ENCODE results near the gene CTDP1.

The CTDP1 gene

DNA sequence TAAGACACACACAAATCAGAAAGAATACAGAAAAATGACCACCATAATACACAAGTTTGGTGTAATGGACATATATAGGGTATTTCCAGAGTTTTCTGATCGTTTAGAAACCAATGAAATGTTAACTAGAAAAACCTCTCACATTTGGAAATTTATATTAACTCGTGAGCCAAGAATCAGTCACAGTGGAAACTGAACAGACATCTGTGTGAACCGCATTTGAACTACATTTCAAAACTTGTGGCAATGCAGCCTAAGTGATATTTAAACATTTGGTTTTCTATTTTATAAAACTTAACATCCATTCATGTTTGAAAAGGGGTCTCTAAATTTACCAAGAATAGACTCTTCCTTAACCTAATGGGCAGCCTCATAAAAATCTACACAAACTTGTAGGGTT is 89.1 kb downstream of the CTDP1 start:
- in situ Hi-C loops (cut with MboI; ENCODE audit: low pct_unique_long_range_greater_than_20kb, low sequenced_read_pairs) = no loop called here
- DNase-seq = no peak

DNA sequence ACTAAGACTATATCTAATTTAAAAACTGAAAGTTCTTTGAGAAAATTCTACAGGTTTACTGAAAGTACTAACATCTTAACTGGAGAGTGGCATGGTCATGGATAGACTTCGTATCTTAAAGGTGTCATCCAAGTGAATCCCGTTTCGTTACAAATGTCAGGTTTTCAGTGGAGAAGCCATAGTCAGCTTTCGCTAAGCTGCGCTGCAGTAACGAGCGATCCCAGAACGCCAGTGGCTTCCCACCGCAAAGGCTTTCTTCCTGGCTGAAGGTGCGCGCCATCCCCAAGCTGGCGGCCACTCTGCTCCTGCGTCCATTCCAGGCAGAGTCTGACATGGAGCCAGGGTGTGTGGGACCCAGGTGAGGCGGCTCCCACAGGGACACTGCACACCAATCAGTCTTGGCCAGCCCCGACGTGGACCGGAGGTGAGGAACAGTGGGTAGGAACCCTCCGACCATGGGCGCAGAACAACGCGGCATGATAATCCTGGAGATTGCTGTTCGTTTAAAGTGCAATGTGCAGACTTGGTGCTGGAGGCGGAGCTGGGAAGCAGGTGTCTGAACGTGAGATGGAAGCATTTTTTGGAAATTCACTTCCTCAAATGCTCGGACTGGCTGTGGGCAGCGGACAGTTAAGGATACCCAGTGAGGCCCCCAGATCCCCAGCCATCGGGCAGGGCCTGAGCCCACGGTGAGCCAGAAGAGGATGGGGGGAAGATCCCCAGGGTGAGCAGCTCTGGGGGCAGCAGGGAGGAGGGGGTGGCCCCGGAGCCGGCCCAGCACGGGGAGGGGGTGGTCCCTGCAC is 90.3 kb downstream of the CTDP1 start:
- in situ Hi-C loops (cut with MboI; ENCODE audit: low pct_unique_long_range_greater_than_20kb, low sequenced_read_pairs) = no loop called here
- no peak for DNase-seq

DNA sequence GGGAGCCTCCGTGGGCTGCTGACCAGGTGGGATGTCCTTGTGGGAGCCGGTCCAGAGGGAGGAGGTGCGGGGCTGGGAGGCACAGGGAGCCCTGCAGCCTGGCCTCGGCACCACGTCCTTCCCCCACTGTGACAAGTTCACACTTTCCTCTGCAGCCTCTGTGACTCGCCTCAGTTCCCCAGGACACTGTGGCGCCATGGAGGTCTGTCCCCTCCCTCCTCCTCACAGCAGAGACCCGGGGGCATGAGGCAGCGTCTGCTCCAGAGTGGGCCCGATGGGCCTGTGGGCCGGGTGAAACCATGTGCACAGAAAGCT is 90.9 kb downstream of the CTDP1 start:
- in situ Hi-C loops (cut with MboI; ENCODE audit: low pct_unique_long_range_greater_than_20kb, low sequenced_read_pairs) = no loop called here
- no peak for DNase-seq

DNA sequence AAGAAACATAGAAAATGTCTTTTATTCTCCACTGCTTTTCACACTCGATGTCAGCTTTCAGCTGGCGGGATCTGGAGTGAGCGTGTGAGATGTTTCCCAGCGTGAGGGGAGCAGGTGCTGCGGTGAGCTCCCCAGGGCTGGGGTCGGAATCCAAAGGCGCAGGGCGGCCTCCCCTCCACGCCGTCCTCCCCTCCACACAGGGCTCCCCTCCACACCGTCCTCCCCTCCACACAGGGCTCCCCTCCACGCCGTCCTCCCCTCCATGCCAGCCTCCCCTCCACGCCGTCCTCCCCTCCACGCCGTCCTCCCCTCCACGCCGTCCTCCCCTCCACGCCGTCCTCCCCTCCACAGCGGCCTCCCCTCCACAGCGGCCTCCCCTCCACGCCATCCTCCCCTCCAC is 91.2 kb downstream of the CTDP1 start:
- in situ Hi-C loops (cut with MboI; ENCODE audit: low pct_unique_long_range_greater_than_20kb, low sequenced_read_pairs) = no loop called here

DNA sequence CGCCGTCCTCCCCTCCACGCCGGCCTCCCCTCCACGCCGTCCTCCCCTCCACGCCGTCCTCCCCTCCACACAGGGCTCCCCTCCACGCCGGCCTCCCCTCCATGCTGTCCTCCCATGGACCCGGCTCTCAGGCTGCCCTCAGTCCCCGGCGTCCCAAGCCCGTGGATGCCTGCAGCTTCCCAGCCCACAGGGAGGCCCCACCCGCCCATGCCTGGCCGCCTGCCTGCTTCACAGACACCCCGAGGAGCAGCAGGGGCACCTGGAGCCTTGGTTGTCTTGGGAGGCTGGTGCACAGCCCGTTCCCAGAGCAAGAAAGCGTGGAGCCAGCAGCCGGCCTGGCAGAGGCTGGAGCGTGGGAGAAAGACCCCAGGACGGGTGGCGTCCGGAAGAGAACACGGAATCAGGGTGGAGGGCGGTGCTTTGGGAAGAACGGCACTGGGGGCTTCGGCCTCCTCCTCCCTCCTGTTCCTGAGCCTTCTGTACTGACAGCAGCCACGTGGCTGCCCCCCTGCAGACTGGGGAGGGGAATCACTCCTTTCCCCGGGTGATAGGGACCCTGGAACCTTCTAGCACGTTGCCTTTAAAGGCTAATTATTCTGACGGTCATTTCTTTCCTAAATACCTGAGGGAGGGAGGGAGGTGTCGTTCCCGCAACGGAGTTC is 92.0 kb downstream of the CTDP1 start:
- DNase-seq = no peak
- in situ Hi-C loops (cut with MboI; ENCODE audit: low pct_unique_long_range_greater_than_20kb, low sequenced_read_pairs) = no loop called here

More for the DNA sequence above, 91.2 kb downstream of the CTDP1 start:
- no peak for DNase-seq

DNA sequence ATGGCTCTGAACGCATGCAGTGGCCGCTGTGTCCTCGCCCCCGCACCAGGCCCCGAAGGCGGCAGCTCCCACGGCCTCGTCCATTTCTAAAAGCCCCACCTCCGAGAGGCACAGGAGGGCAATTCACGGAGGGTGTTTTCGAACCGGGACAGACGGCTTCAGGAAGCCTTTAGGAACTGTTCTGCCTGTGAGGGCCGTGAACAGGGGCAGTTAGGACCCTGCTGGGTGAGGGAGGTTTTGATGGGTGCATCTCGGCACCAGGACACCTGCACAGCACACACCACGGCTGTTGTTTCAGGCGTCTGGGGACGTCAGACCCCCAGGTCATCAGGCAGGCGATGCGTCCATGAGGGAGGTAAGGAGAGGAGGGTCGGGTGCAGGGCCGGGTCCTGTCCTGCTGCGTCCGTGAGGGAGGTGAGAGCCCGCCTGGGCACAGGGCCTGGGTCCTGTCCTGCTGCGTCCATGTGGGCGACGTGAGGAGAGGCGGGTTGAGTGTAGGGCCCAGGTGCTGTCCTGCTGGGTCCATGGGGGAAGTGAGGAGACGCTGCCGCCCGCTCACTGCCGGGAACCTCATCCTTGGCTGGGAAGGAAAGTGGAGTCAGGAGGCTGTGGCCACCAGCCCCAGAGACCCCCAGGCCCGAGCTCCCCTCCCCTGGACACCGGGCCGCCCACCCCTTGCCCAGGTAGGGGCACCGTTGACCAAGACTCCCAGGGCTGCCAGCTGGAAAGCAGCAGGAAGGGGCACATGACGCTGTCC is 92.7 kb downstream of the CTDP1 start:
- no peak for DNase-seq
- in situ Hi-C loops (cut with MboI; ENCODE audit: low pct_unique_long_range_greater_than_20kb, low sequenced_read_pairs) = no loop called here

DNA sequence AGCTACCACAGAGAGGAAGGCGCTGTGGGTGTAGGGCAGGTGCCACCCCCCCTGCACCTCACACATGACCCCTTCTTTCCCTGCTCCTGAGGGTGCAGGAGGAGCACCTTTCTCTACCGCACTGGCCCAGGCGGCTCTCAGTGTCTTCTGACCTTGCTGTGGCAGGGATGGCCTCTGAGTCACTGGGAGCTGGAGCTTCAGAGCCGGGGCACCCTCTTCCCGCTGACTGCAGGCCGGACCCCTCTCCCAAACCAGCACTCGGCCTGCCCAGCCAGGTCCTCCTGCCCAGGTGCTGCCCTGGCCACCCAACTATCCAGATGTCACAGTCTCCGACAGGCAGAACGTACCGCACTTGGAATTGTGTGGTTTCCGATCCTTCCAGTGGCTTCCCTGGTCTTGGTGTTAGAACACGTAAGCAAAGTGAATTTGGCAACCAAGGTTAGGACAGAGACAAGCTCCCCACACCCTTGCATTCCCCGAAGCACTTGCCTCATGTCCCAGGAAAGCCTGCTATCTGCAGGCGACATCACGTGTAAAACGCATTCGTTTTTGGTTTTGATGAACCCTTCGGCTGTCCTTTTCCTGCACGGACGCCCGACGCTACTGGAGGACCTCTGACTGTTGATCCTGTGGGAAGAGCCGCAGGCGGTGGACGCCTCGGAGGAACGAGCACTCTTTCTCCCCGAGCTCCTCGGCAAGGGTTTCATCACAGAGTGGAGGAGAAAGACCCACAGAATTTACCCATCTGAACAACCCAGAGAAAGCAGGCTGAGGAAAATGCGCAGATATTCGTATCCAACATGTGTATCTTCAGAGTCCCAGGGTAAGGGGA is 93.5 kb downstream of the CTDP1 start:
- in situ Hi-C loops (cut with MboI; ENCODE audit: low pct_unique_long_range_greater_than_20kb, low sequenced_read_pairs) = no loop called here
- DNase-seq = no peak

DNA sequence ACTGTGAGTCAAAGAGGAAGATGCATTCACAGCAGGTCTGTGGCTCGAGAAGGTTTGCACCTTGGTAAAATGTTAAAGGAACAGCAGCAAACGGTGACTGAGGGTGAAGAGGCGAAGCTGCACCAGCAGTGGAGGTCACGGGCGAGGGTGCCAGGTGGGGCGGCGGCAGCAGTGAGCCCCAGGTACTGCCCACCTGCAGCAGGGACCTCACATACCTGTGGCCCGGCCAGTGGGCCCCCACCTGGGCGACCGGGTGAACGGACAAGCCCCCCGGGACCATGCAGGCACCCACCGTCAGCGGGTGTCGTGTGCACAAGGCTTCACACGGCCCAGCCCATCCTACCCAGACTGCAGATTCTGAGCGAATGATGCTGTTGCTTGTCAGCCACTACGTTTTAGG is 94.5 kb downstream of the CTDP1 start:
- no peak for DNase-seq

DNA sequence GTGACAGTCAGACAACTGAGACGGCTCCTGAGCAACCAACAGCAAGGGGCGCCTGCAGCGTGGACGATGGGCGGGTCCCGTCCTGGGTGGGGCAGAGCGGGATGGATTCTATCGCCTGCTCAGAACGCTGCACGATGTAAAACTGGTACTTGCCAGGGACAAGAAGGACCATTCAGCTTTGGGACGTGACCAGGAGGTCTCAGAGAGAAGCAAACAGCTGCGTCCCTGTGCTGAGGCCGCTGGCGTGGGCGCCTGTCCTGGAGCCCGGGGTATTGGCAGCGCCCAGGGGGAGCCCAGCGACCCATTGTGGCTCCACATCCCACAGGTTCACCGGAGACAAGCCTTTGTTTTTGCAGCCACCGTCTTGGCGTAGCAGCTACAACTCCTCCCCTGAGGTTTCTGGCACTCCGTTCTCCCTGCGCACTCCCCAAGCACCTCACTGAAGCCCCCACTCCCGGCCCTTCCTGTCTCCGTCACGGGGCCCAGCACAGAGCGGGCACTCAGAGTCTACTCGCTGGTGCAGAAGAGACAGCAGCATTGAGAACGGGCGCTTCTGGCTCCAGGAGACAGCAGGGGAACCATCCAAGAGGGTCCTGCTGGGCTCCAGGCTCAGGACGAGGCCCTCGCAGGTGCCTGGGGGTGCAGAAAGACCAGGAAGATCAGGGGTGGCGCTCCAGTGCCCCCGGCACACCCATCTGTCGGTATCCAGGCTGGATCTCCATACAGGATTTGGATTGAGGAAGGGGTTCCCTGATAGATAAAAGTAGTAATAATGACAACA is 96.0 kb downstream of the CTDP1 start:
- no peak for DNase-seq
- in situ Hi-C loops (cut with MboI; ENCODE audit: low pct_unique_long_range_greater_than_20kb, low sequenced_read_pairs) = no loop called here

More for the DNA sequence above, 94.5 kb downstream of the CTDP1 start:
- in situ Hi-C loops (cut with MboI; ENCODE audit: low pct_unique_long_range_greater_than_20kb, low sequenced_read_pairs) = no loop called here

DNA sequence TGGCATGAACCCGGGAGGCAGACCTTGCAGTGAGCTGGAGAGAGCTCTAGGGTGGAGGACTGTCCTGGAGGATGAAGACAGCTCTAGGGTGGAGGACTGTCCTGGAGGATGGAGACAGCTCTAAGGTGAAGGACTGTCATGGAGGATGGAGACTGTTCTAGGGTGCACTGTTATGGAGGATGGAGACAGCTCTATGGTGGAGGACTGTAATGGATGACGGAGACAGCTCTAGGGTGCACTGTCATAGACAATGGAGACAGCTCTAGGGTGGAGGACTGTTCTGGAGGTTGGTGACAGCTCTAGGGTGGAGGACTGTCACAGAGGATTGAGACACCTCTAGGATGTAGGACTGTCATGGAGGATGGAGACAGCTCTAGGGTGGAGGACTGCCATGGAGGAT is 97.1 kb downstream of the CTDP1 start:
- in situ Hi-C loops (cut with MboI; ENCODE audit: low pct_unique_long_range_greater_than_20kb, low sequenced_read_pairs) = no loop called here
- no peak for DNase-seq

DNA sequence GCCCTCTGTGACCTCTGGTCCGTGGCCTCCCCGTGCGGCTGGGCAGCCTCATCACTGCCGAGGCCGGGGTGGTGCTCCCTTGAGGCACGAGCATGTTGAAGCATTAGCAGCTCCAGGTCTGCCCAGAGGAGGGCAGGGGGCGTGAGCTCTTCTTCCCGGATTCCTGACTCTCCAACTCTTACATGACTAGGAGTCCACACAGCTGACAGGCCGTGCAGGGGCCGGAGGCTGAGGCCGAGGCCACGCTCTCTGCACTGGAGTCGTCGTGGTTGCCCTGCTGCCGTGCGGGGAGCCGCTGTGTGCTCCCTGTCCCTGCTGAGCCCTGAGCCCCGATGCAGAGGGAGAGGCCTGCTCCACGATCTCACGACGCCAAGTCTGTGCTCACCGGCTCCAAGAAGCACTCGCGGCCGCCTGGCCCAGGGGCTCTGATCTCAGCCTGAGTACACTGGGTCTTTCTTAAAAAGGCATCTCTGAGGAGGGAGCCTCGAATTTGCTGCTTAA is 98.7 kb downstream of the CTDP1 start:
- in situ Hi-C loops (cut with MboI; ENCODE audit: low pct_unique_long_range_greater_than_20kb, low sequenced_read_pairs) = no loop called here
- no peak for DNase-seq

DNA sequence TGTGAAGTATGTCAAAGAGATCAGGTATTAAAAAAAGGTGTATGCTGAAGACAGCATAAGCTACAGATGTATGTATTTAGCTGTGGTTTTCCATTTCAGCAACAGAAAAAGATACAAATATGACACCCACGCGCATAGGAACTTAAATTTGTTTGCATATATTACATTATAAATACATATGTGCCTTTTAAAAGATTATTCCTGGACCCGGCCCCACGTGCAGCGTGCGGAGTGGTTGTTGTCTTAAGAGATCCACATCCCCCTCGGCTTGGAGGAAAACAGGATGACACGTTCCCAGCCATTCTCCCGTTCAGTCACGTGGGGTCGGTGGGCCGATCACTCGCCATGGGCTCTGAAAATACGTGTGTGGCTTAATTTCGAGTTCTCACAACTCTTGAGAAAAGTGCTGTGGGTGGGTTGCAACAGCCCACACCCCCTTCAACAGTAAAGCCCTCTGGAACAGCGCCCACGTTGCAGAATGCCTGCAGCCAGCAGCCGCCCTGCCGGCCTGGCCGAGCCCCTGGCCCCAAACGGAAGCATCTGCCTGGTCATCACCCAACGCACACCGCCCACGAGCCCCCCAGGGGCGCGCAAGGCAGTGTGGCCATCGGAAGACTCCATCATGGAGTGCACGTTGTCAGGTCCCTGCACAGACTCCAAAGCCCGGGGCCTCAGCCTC is 99.6 kb downstream of the CTDP1 start:
- in situ Hi-C loops (cut with MboI; ENCODE audit: low pct_unique_long_range_greater_than_20kb, low sequenced_read_pairs) = no loop called here
- no peak for DNase-seq

DNA sequence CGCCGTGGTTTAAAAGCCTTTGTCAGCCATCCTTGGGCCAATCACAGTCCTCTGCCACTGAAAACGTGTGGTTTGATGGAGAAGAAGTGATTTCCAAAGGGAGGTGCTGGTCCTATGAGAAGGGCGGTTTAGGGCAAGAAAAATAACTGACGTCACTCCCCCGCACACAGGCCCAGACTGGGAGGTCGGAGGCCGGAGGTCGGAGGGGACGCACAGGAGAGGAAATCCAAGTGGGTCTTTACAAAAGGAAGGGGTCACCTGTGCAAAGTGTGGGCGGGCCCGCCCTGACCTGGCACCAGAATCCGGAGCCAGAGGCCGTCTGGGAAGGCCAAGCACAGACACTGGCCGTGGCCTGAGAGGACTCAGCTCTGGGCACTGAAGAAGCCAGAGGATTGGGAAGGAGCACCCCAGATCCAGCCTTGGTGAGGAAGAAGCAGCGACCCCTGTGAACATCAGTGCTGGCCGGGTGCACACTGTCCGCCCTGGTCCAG is 100.1 kb downstream of the CTDP1 start:
- in situ Hi-C loops (cut with MboI; ENCODE audit: low pct_unique_long_range_greater_than_20kb, low sequenced_read_pairs) = no loop called here
- no peak for DNase-seq

DNA sequence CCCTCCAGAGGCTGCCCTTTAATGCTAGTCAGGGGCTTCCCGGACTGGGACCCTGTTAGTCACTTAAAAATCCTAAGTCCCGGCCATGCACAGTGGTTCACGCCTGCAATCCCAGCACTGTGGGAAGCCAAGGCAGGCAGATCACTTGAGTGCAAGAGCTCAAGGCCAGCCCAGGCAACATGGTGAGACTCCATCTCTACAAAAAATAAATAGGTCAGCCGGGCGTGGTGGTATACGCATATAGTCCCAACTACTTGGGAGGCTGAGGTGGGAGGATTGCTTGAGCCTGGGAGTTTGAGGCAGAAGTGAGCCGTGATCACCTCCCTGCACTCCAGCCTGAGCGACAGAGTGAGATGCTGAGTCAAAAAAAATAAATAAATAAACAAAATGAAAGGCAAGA is 100.9 kb downstream of the CTDP1 start:
- DNase-seq = no peak
- in situ Hi-C loops (cut with MboI; ENCODE audit: low pct_unique_long_range_greater_than_20kb, low sequenced_read_pairs) = no loop called here

DNA sequence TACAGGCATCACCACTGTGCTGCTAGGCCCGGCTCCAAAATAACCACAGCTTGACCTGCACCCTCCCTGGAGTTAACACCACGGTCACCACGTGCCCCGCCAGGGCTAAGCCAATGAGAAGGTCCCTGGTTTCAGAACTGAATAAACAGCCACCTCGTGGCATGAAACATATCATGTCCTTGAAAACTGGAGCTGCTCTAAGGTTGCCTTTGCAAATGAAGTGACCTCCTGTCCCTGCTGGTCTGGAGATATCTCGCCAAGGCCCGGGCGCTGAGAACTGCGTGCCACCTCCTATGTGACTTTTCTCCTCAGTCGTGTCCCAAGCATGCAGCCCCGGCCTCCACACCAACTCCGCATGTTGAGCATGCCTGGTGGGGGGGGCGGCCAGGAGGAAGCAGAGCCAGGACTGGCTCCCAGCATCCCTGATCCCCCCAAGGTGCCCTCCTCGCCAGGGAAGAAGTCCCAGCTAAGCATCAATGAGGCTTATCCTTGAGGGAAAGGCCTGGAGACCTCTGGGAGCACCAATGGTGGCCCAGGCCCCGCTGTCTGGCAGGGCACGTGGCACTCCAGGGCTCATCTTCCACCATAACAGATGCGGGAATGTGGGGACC is 101.8 kb downstream of the CTDP1 start:
- no peak for DNase-seq
- in situ Hi-C loops (cut with MboI; ENCODE audit: low pct_unique_long_range_greater_than_20kb, low sequenced_read_pairs) = no loop called here

DNA sequence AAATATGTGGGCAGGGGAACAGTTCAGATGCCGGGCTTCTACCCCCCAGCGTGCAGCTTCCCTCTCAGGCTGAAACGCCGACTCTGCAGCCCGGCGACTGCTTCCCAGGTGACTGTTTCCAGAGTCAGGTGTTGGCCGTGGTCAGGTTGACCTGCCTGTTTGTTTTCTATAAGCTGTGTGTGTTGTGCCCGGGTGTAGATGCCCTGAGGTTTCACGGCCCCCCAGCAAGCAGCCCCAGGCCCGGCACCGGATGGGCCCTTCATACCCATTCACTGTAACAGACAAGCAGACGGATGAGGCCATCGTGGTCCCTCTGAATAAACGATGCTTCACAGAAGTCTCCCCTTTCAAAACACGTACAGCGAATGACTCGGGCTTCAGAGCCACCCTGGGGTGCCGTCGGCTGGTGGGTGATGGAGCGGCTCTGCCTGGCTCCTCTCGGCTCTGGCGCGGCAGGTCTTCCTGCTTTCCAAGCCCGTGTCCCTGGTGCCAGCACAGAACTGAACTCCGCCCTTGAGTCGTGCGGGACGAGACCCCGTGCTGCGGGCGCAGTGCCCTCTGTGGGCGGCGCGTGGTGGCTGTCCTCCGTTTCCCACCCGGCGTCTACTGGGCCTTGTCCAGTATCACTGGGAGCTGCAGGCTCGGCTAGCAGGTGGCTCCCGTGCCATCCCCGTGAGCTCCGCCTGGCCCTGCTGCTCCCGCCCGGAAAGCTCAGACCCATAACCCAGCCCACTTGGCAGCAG is 103.1 kb downstream of the CTDP1 start:
- no peak for DNase-seq
- in situ Hi-C loops (cut with MboI; ENCODE audit: low pct_unique_long_range_greater_than_20kb, low sequenced_read_pairs) = no loop called here

All from KBM-7 (cell line).